HG03064 (cell line): Measurements from ENCODE around the gene GGCT.
"Not testable (repeated sequence)": the region's sequence is repeated elsewhere in the genome, so short reads cannot be mapped to it uniquely, and the experiment has no call there.

ENCODE experiments used
- ATAC-seq: cut with Tn5 transposase; IDR thresholded peaks from one replicate; pipeline ENCODE4 v1.9.1; 2021; ENCODE audit warnings: low read depth; ENCODE audit not compliant: unreplicated experiment

The GGCT gene

DNA sequence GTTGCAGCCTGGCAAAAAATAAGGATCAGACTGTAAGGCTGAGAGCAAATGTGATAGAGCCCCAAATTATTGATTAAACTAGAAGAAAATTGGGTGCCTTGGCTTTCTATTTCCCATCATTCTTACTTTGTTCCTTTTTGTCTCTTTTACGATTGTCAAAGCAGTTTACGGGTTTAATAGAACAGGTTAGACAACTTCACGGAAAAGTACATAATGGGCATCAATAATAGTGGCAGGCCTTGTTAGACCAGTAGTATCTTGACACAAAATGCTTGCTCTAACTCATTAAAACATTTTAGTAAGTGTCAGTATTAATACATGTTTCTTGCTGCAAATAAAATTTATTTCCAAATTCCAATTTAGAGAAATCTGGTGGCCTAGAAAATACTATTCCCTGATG is 14.5 kb upstream of the GGCT start:
- no peak for ATAC-seq

DNA sequence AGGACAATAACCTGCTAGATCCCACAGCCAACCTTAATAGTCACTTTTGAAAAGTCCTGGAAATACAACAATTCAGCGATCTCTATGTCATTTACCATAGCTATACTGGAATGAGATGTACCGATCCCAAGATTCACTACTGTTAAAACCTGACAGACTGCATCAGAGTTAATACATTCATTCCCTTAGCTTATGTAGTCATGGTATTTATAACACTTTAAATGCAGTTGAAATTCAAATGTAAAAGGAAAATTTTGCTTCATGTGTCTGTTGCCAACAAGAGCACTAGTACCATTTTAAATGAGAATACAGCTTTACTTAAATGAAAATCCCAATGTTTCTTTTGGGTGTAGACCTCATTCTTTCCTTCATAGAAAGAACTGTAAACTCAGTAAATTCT is 11.1 kb upstream of the GGCT start:
- ATAC-seq: no peak

DNA sequence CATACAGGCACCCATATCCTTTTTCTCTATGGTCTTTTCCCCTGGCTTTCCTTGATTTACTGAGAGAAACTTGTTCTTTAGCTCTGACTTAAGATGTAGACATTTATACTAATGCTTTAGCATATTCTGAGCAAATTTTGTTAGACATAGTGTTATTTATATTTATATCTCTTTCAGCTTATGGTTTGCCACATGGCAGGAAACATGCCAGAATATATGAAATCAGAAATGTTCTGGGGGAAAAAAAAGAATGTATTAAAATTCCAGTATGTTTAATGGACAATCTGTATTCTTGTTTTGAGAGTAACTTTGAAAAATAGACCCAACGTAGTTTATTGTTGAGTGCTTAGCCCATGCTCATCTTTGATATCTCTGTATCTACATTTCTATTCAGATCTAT is 10.1 kb upstream of the GGCT start:
- ATAC-seq: no peak

DNA sequence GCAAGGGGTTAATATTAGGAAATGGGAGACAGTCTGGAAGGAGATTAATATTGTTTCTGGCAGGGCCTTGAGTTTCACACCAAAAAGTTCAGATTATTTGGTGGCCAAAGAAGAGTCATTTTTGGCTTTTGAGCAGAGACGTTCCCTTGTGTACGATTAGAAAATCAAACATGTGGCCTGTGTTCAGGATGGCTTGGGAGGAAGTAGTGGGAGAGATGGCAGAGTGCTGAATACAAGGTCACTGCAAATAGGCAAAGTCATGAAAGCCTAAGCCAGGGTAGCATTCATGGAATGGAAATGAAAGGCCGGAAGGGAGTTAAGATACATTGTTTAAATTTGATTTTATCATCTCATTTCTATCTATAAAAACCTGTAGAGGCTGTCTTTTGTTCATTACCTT is 9.5 kb upstream of the GGCT start:
- ATAC-seq: no peak

DNA sequence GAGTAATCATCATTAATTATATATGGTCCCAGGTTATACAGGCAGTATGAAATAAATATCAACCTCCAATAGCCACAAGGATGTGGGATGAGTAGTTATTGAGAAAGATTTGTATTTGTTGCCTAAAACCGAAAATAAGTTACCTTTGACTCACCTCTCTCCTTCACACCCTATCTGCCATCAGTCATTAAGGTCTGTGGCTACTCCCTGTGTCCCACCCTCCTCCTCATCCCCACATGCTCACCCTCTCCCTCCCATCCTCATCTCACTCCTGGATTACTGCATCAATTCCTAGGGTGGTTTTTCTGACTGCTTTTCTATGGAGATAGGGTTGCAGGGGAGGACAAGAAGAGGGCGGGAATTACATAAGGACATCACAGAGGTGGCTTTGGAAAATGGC is 9.1 kb upstream of the GGCT start:
- ATAC-seq: no peak

DNA sequence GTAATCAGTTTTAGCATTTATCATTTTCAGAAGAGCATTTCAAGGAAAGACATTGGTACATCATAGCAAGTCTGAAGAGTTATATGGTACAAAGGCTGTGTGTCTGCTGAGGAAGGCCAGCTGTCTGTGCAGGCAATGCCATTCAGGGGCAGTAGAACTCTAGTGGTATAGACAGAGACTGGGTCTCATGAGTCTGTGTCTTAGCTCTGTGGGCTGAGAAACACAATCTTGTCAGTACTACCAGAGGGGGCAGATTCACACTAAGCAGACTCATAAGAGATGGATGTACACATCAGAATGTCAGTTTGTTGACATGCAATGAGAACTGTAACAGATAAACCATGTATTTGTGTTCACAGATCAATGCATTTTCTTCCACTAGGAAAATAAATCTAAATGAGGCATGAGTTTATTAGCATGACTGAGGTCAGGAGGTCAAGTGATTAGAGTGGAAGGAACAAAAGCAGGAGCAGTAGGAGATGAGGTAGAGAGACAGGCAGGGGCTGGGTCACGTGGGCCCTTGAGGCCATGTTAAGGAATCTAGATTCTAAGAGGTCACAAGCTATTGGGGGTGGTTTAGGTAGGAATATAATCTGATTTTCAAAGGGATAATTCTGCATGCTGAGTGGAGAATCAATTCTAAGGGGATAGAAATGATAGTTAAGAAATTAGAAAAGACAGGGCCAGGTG is 7.5 kb upstream of the GGCT start:
- no peak for ATAC-seq

DNA sequence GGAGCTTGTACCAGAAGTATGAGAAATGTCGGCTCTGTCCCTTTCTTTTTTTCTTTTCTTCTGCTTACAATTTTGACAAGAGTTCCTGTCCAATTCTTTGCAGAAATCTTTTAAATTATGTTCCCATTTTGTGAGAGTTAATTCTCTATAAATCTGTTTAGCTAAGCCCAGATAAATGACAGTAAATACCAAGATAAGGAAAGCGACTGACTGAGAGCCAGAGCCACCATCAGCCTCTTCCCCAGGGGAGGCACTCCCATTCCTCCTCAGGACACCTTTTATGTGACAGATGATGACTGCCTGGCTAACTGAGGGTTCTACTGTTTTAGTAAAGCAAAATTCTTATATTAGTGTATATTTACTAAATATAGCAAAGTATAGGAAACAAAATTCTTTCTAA is 6.9 kb upstream of the GGCT start:
- no peak for ATAC-seq

DNA sequence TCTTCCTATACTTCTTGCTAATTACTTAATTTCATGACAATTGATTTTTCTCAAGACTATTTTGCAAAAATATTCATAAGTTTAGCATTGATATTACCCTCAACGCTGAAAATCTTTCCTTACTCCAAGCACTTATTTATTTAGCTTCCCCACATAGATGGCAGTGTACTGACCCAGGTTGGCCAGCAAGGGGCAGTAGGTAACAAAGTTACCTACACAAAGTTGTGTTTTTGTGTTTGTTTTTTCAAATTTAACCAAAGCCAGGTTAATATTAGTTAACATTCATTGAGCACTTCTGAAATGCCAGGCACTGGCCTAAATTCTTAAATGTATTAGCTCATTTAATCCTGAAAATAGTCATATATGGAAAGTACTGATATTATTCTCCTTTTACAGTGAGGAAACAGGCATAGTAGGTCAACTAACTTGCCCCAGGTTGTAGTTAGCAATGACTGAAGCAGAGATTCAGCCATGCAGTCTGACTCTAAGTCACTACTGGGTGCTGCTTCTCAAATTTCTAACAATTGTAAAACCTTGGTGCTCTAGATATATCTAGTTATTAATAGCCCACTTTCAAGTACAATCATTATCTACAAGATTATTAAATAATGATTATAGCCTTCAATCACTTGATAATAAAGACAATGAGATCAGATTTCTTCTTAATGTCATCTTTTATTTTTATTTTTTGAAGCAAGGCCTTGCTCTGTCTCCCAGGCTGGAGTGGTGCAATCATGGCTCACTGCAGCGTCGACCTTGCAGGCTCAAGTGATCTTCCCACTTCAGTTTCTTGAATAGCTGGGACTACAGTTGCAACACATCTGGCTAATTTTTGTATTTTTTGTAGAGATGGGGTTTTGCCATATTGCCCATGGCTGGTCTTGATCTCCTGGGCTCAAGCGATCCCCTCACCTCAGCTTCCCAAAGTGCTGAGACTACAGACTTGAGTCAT is 5.8 kb upstream of the GGCT start:
- ATAC-seq: no peak

DNA sequence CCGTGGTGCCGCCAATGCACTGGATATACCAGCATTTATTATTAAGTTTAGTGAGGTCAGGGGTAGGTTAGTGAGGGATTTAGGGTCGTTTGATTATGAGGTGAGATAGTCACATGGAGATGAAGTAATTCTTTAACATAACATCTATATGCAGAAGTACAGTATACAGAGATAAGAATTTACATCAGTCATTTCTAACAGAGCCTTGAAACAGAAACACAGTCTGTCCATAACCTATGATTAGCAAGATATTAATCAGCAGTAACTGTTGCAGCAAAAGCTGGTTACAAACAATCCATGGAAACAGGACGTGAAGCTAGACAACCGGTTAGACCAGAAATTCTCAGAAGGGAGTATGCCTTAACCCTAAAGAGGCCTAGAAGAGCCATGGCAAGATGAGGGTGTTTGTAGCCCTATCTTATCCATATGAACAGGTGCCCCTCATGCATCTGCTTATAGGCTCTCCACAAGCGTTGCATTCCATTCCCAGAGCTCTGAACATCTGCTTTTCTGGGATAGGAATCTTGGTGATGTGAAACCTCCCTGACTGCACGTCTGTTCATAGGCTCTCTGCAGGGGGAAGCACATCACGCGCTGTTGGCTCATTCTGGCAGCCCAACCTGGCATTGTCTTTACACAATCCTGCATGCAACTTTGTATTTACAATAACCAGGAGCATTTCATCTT is 4.7 kb upstream of the GGCT start:
- not testable (repeated sequence) for ATAC-seq

DNA sequence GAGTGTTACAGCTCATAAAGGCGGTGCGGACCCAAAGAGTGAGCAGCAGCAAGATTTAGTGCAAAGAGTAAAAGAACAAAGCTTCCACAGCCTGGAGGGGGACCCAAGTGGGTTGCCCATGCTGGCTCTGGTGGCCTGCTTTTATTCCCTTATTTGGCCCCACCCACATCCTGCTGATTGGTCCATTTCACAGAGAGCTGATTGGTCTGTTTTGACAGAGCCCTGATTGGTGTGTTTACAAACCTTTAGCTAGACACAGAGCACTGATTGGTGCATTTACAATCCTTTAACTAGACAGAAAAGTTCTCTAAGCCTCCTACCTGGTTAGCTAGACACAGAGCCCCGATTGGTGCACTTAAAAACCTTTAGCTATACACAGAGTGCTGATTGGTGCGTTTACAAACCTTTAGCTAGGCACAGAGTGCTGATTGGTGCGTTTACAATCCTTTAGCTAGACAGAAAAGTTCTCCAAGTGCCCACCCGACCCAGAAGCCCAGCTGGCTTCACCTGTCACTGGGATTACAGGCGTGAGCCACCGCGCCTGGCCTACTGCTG is 2.8 kb upstream of the GGCT start:
- ATAC-seq: not testable (repeated sequence)

DNA sequence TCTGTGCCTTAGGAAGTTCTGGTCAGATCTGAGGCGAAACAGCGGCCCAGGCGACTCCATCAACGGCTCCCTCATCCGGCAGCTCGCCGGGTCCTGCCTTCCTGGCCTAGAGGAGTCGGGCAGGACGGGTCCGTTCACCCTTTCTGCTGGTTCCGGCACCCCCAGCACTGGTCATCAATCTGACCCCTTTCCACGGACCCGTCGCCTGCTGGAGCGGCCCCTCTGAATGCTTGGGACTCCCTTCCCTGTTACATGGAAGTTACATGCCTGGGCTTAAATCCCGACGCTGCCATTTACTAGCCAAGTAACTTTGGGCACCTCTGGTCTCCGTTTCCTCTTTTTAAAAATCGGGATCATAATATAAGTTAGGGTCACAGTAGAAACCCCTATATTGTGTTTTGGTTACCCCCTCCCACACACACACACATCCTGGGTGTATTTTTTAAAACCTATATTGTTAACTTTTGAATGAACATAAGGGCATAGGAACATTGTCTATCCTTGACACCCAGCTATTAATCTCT is 607 bp upstream of the GGCT start:
- ATAC-seq: no peak

DNA sequence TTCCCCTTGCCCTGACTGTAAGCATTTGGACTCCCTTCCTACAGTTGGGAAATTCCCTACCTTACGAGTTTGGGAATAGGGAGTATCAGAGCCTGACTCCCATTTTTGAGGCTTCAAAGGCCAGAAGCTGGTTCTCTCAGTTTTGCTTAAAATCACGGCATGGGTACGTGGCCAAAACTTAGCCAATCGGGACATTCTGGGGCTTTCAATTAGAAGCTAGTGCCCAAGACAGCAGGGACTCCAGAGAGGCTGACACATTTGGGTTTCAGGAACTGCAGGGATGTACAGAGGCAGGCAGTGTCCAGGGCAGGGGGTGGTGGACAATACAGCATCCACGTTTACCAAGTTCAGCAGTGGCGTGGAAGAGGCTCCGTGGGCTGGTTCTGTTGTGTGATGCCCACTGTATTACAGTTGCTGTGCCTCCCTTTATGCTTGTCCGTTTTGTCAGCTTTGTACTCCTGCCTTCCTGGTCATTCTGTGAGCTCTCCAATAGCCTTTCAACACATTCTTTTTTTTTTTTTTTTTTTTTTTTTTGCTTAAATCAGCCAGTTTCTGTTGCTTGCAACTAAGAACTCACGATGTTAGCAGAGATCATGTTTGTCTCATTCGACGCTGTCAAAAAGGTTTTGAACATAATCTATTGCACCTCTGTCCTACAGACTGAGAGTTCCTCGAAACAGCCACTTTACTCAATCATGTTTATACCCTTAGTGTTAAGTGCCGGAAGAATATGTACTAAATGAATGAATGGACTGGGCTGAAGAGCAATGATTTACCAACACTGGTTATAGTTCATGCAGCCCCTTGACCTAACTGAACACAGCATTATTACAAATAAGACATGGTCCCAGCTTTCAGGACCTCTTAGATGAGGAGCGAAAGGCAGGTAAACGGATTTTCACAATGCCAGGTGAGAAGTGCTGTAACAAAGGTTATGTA is 1.1 kb downstream of the GGCT start:
- no peak for ATAC-seq

DNA sequence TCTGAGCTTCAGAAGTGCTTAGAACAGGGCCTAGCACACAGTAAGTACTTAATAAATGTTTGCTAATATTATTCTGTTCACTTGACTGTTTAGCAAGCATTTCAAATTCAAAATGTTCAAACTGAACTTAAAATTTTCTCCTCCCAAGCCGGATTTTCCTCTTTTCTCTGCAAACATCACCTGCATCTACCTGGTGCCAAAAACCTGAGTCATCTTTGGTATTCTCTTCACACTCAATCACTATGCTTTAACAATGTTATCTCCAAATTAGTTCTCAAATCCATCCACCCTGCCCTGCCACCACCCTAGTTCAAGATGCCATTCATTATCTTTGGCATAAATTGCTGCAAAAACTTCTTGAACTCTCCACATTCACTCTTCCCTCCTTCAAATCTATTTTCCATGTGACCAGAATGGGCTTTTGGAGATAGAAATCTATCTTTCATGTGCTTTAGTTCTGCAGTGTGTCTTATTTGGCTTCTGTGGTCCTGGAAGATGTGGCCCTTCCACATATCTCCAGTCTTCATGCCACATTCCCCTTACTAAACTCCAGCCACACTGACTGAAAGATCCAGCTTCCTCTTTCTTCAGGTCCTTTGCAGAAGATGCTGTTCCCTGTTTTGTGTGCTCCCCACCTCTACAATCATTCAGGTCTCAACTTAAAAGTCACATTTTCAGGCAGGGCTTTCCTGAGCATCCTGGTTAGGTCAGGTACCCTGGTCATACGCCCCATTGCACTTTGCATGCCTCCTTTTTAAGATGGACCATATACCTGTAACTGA is 2.0 kb downstream of the GGCT start:
- ATAC-seq: no peak

DNA sequence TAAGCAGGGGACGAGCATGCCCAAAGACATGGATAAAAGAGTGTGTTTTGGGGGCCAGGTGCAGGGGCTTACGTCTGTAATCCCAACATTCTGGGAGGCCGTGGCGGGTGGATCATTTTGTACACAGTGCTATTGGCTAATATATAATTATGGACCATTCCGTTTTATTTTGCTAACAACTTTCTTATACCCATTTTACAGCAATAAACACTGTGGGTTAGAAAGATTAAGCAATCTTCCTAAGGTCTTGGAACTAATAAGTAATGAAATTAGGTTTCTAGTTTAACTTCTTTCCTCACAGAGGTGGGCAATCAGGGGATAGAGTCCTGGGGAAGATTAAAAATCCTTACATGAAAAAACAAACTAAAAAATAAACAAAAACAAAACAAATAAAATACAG is 3.4 kb downstream of the GGCT start:
- no peak for ATAC-seq

DNA sequence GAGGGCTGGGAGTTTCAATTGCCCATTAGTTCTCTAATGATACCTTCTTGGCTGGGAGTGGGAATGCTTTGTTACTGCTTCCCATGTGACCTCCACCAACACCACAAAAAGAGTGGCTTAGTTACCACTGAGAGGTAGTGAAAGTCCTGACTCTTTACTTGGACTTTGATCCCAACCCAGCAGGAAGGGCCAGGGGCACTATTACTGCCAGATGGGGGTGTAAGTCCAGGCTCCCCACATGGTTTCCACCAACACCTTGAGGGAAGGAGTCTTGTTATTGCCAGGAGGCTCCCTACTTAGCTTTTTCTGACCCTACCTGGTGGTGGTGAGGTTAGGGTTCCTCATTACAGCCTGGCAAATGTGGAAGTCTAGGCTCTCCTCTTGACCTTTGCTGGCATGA is 11.4 kb downstream of the GGCT start:
- ATAC-seq: no peak

DNA sequence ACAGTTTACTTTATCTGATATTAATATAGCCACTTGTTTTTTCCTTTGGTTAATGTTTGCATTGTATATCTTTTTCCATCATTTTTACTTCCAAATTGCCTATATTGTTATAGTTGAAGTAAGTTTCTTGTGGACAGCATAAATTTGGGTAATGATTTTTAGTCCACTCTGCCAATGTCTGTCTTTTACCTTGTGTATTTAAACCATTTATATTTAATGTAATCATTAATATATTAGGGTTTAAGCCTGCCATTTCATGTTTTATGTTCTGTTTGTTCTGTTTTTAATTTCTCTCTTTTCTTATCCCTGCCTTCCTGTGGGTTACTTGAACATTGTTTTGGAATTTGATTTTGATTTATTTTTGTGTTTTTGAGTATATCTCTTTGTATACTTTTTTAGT is 13.2 kb downstream of the GGCT start:
- no peak for ATAC-seq

DNA sequence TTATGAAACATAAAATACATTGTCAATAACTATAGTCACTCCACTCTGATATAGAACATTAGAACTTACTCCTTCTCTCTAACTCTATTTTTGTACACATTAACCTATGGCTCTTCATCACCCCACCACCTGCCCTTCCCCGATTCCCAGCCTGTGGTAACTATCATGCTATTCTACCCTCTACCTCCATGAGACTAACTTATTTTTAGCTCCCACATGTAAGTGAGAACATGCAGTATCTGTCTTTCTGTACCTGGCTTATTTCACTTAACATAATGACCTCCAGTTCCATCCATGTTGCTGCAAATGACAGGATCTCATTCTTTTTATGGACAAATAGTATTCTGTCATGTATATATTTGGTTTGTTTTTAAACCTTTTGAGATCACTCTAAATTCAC is 17.3 kb downstream of the GGCT start:
- ATAC-seq: no peak

DNA sequence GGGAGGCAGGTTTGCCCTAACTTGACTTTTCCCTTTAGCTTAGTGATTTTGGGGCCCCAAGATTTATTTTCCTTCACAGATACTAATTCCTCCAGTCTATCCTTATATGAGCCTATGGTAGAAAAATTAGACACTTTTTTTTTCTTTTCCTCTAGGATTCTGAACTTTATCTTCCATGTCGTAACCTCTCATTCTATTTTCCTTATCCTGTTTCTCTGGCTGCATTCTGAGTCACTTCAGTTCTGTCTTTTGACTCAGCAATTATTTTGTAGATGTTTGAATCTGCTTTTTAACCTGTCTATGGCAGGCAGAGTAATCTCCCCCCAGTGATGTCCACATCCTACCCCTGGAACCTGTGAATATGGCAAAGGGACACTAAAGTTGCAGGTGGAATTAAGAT is 19.0 kb downstream of the GGCT start:
- ATAC-seq: no peak

DNA sequence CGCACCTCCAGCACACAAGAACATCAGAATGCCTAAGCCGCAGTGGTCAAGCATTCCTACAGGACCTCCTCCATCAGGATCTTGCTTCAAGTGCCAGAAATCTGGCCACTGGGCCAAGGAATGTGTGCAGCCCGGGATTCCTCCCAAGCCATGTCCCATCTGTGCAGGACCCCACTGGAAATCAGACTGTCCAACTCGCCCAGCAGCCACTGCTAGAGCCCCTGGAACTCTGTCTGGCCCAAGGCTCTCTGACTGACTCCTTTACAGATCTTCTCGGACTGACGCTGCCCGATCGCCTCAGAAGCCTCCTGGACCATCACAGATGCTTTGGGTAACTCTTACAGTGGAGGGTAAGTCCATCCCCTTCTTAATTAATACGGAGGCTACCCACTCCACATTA is 23.2 kb downstream of the GGCT start:
- ATAC-seq: not testable (repeated sequence)
